ENCODE data around the gene ABTB1. TPM values are rescaled to one million over a fixed set of nuclear protein-coding genes. Genes with fewer than 3 reads are reported as not detected.

Gene ABTB1
- total RNA-seq, 1 experiment from 2014 or later = 6.9 TPM

GRCh38 chr3:127671523-127672428 lies 976 bp upstream of the ABTB1 start:
- intact Hi-C loops (cut with micrococcal nuclease; ENCODE audit: unreplicated experiment) = no loop called here
- Histone ChIP-seq H3K9me3 (ENCODE audit: control insufficient read depth, insufficient read depth, low read depth, low read length) (no peaks in the 10 kb centered on the region), H3K4me1 (ENCODE audit: control insufficient read depth, insufficient read depth, low read length) (peaks cover 4% of the 10 kb centered on the region), H3K27me3 (ENCODE audit: control insufficient read depth, insufficient read depth, low read length) (no peaks in the 10 kb centered on the region), H3K36me3 (ENCODE audit: control insufficient read depth, insufficient read depth, low read length) (no peaks in the 10 kb centered on the region), H3K27ac (ENCODE audit: low read length) (peak overlapping the region; percentile 78), H3K4me3 (ENCODE audit: low read depth in 2 of 2, low read length in 2 of 2) (peak overlapping the region; percentile 64 to 79)
- POLR2A ChIA-PET = interaction anchor here (0.6 to 0.9 kb wide), 3 partner anchors 13 to 518 kb away, joined by 4 to 7 read pairs (median 4); no protein-coding TSS in a partner anchor
- TF ChIP-seq, protein P1, sequence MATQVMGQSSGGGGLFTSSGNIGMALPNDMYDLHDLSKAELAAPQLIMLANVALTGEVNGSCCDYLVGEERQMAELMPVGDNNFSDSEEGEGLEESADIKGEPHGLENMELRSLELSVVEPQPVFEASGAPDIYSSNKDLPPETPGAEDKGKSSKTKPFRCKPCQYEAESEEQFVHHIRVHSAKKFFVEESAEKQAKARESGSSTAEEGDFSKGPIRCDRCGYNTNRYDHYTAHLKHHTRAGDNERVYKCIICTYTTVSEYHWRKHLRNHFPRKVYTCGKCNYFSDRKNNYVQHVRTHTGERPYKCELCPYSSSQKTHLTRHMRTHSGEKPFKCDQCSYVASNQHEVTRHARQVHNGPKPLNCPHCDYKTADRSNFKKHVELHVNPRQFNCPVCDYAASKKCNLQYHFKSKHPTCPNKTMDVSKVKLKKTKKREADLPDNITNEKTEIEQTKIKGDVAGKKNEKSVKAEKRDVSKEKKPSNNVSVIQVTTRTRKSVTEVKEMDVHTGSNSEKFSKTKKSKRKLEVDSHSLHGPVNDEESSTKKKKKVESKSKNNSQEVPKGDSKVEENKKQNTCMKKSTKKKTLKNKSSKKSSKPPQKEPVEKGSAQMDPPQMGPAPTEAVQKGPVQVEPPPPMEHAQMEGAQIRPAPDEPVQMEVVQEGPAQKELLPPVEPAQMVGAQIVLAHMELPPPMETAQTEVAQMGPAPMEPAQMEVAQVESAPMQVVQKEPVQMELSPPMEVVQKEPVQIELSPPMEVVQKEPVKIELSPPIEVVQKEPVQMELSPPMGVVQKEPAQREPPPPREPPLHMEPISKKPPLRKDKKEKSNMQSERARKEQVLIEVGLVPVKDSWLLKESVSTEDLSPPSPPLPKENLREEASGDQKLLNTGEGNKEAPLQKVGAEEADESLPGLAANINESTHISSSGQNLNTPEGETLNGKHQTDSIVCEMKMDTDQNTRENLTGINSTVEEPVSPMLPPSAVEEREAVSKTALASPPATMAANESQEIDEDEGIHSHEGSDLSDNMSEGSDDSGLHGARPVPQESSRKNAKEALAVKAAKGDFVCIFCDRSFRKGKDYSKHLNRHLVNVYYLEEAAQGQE (IDR thresholded peaks at IDR 0.05; ENCODE audit: insufficient read depth in 1 of 2, low read depth in 2 of 2, low read length in 1 of 2) = no peak
- TF ChIP-seq, protein P2, sequence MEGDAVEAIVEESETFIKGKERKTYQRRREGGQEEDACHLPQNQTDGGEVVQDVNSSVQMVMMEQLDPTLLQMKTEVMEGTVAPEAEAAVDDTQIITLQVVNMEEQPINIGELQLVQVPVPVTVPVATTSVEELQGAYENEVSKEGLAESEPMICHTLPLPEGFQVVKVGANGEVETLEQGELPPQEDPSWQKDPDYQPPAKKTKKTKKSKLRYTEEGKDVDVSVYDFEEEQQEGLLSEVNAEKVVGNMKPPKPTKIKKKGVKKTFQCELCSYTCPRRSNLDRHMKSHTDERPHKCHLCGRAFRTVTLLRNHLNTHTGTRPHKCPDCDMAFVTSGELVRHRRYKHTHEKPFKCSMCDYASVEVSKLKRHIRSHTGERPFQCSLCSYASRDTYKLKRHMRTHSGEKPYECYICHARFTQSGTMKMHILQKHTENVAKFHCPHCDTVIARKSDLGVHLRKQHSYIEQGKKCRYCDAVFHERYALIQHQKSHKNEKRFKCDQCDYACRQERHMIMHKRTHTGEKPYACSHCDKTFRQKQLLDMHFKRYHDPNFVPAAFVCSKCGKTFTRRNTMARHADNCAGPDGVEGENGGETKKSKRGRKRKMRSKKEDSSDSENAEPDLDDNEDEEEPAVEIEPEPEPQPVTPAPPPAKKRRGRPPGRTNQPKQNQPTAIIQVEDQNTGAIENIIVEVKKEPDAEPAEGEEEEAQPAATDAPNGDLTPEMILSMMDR (IDR thresholded peaks at IDR 0.05) = no peak
- TF ChIP-seq TCF7L2 (IDR thresholded peaks at IDR 0.05; ENCODE audit: low read depth, low read length) (no peak), POLR2AphosphoS5 (IDR thresholded peaks at IDR 0.05; ENCODE audit: low read depth, low read length) (no peak; the same call in 1 of the 2 replicates), SIN3A (IDR thresholded peaks at IDR 0.05; ENCODE audit: borderline replicate concordance, insufficient read depth, low read depth, low read length) (no peak)
- DNase-seq (ENCODE audit: low read depth, low spot score) = no peak
- in situ Hi-C loops (cut with HindIII; ENCODE audit: low pct_unique_long_range_greater_than_20kb, low sequenced_read_pairs) = no loop called here
- CTCF ChIA-PET = no interaction called here
- ATAC-seq = peak; percentile 22
- BruUV-seq (replicated peaks) = no TSS peak

- CTCF ChIA-PET = no interaction called here
- peak overlapping the region; percentile 39 for H3K27ac ChIP-seq (ENCODE audit: low read length)
- intact Hi-C loops (cut with micrococcal nuclease; ENCODE audit: unreplicated experiment) = no loop called here
- peak overlapping the region; percentile 66 to 79 for H3K4me3 ChIP-seq (ENCODE audit: low read depth in 2 of 2, low read length in 2 of 2)
- no peaks in the 10 kb centered on the region for H3K27me3 ChIP-seq (ENCODE audit: control insufficient read depth, insufficient read depth, low read length)
- H3K36me3 ChIP-seq (ENCODE audit: control insufficient read depth, insufficient read depth, low read length) = no peaks in the 10 kb centered on the region
- peaks cover 4% of the 10 kb centered on the region for H3K4me1 ChIP-seq (ENCODE audit: control insufficient read depth, insufficient read depth, low read length)
- H3K9me3 ChIP-seq (ENCODE audit: control insufficient read depth, insufficient read depth, low read depth, low read length) = no peaks in the 10 kb centered on the region
- BruUV-seq (replicated peaks) = no TSS peak
- DNase-seq (ENCODE audit: low read depth, low spot score) (no peak), ATAC-seq (peak; percentile 77)
- TF ChIP-seq SIN3A (IDR thresholded peaks at IDR 0.05; ENCODE audit: borderline replicate concordance, insufficient read depth, low read depth, low read length) = no peak
- TF ChIP-seq, protein P2 (IDR thresholded peaks at IDR 0.05) = no peak
- no peak for TF ChIP-seq TCF7L2 (IDR thresholded peaks at IDR 0.05; ENCODE audit: low read depth, low read length)
- no peak for TF ChIP-seq POLR2AphosphoS5 (IDR thresholded peaks at IDR 0.05; ENCODE audit: low read depth, low read length)
- TF ChIP-seq, protein P1 (IDR thresholded peaks at IDR 0.05; ENCODE audit: insufficient read depth in 1 of 2, low read depth in 2 of 2, low read length in 1 of 2) = no peak
- in situ Hi-C loops (cut with HindIII; ENCODE audit: low pct_unique_long_range_greater_than_20kb, low sequenced_read_pairs) = no loop called here
- POLR2A ChIA-PET = interaction anchor here (0.6 kb wide), 1 partner anchor 223 kb away, joined by 7 read pairs; no protein-coding TSS in a partner anchor
These were observed 694 bp downstream of the ABTB1 start for GRCh38 chr3:127673191-127674100.

Data from Panc1 (cell line).